Measurements from ENCODE around the gene NARF.

GRCh38 chr17:82447876-82448275 lies 10.7 kb upstream of the NARF start:
- TF ChIP-seq CTCF (IDR thresholded peaks at IDR 0.05) = no peak
- no peak for TF ChIP-seq POLR2A (IDR thresholded peaks at IDR 0.05)

Data from esophagus squamous epithelium (tissue), 4 donors.